ENCODE results near the gene AK4. TPM values are rescaled to one million over a fixed set of nuclear protein-coding genes. Genes with fewer than 3 reads are reported as not detected.

Gene AK4
- total RNA-seq, 6 experiments from 2014 or later = 108 to 171 (median 123) TPM

GRCh38 chr1:65209005-65209885 lies 61.2 kb downstream of the AK4 start:
- ATAC-seq = peak; percentile 63 to 77 (median 76)
- Histone ChIP-seq H3K36me3 (no peaks in the 10 kb centered on the region), H3K27me3 (no peaks in the 10 kb centered on the region), H3K4me3 (no peak overlapping the region), H3K9me3 (no peaks in the 10 kb centered on the region), H3K27ac (peak overlapping the region in 2 of 3 donors; percentile 8 to 70), H3K4me1 (peaks cover 0 to 23% (median 7%) of the 10 kb centered on the region in 4 donors)
- TF ChIP-seq POLR2A (IDR thresholded peaks at IDR 0.05) (no peak), CTCF (IDR thresholded peaks at IDR 0.05) (peak; percentile 65 to 69 (median 68))
- WGBS (ENCODE audit: insufficient coverage, low coverage, low lambda C conversion rate, missing lambda C conversion rate) = 13% methylated on average over 6 of the region's 6 CpGs
- no peak for DNase-seq
- intact Hi-C loops (cut with DNase I) = loop anchor here in 1 of 2 donors (10.0 kb wide), 1 partner anchor 144 kb away; no protein-coding TSS in a partner anchor

- Histone ChIP-seq H3K4me3 (no peak overlapping the region), H3K27me3 (no peaks in the 10 kb centered on the region), H3K9me3 (no peaks in the 10 kb centered on the region), H3K4me1 (peaks cover 0 to 23% (median 7%) of the 10 kb centered on the region in 4 donors), H3K36me3 (no peaks in the 10 kb centered on the region), H3K27ac (no peak overlapping the region)
- WGBS (ENCODE audit: insufficient coverage, low coverage, low lambda C conversion rate, missing lambda C conversion rate) = 81% methylated on average over 3 of the region's 5 CpGs
- intact Hi-C loops (cut with DNase I) = loop anchor here in 1 of 2 donors (10.0 kb wide), 1 partner anchor 126 kb away; no protein-coding TSS in a partner anchor
- TF ChIP-seq CTCF (IDR thresholded peaks at IDR 0.05) = no peak
- no peak for TF ChIP-seq POLR2A (IDR thresholded peaks at IDR 0.05)
- no peak for ATAC-seq
- no peak for DNase-seq
Observed at GRCh38 chr1:65210325-65210724, 62.3 kb downstream of the AK4 start.

- Histone ChIP-seq H3K4me3 (no peak overlapping the region), H3K9me3 (no peaks in the 10 kb centered on the region), H3K4me1 (peaks cover 0 to 23% (median 7%) of the 10 kb centered on the region in 4 donors), H3K27me3 (no peaks in the 10 kb centered on the region), H3K27ac (no peak overlapping the region), H3K36me3 (no peaks in the 10 kb centered on the region)
- TF ChIP-seq CTCF (IDR thresholded peaks at IDR 0.05) (no peak), POLR2A (IDR thresholded peaks at IDR 0.05) (no peak)
- DNase-seq = no peak
- intact Hi-C loops (cut with DNase I) = loop anchor here in 1 of 2 donors (10.0 kb wide), 1 partner anchor 127 kb away; no protein-coding TSS in a partner anchor
- no peak for ATAC-seq
- WGBS (ENCODE audit: insufficient coverage, low coverage, low lambda C conversion rate, missing lambda C conversion rate) = 83% methylated on average over 6 of the region's 6 CpGs
Observed at GRCh38 chr1:65211331-65211730, 63.3 kb downstream of the AK4 start.

- TF ChIP-seq CTCF (IDR thresholded peaks at IDR 0.05) = no peak
- TF ChIP-seq POLR2A (IDR thresholded peaks at IDR 0.05) = no peak
- H3K36me3 ChIP-seq = no peaks in the 10 kb centered on the region
- intact Hi-C loops (cut with DNase I) = loop anchor here in 1 of 2 donors (10.0 kb wide), 1 partner anchor 129 kb away; no protein-coding TSS in a partner anchor
- no peaks in the 10 kb centered on the region for H3K27me3 ChIP-seq
- DNase-seq (no peak), ATAC-seq (no peak)
- no peak overlapping the region for H3K4me3 ChIP-seq
- no peaks in the 10 kb centered on the region for H3K9me3 ChIP-seq
- WGBS (ENCODE audit: insufficient coverage, low coverage, low lambda C conversion rate, missing lambda C conversion rate) = 59% methylated on average over 4 of the region's 5 CpGs
- peaks cover 0 to 14% (median 0%) of the 10 kb centered on the region in 4 donors for H3K4me1 ChIP-seq
- no peak overlapping the region for H3K27ac ChIP-seq
Observed at GRCh38 chr1:65213271-65214023, 65.4 kb downstream of the AK4 start.
